K562 (cell line): Measurements from ENCODE around the gene ASB13. TPM values are rescaled to one million over a fixed set of nuclear protein-coding genes. Genes with fewer than 3 reads are reported as not detected.

Source experiments
- EGR1 ChIP-seq: fragments of 450-650 bp; conservative IDR thresholded peaks from 2 replicates; pipeline ENCODE4 v1.6.1; 2017; ENCODE audit warnings: mild to moderate bottlenecking
- FIP1L1 ChIP-seq: fragments of 200-400 bp; formaldehyde crosslinking; IDR thresholded peaks from 2 replicates; pipeline ENCODE4 v1.6.1; 2018; ENCODE audit warnings: mild to moderate bottlenecking, low read depth, low read length; ENCODE audit not compliant: poor library complexity, severe bottlenecking
- KDM2B ChIP-seq: fragments of 250-450 bp; sonication (Bioruptor Pico); IDR thresholded peaks from 2 replicates; pipeline ENCODE4 v1.8.0; 2021; ENCODE audit warnings: mild to moderate bottlenecking, moderate library complexity
- MXI1 ChIP-seq: IDR thresholded peaks from 2 replicates; pipeline ENCODE4 v1.6.1; 2011; ENCODE audit warnings: low read depth, mild to moderate bottlenecking, improper control_type of control experiment, low read length
- NR3C1 ChIP-seq: sonication (generic); formaldehyde crosslinking; IDR thresholded peaks from 2 replicates; pipeline ENCODE4 v1.8.1; 2022; ENCODE audit warnings: missing genetic modification reagents
- RFX1 ChIP-seq: fragments of 450-650 bp; IDR thresholded peaks from 2 replicates; pipeline ENCODE4 v1.6.1; 2016; ENCODE audit warnings: mild to moderate bottlenecking, moderate library complexity
- TBL1XR1 ChIP-seq, 2 experiments: IDR thresholded peaks; 2 replicates each; pipeline ENCODE4 v1.6.1; 2012; ENCODE audit warnings: improper control_type of control experiment in 2 of 2, low read length in 2 of 2, mild to moderate bottlenecking in 1 of 2
- TEAD2 ChIP-seq: fragments of 450-650 bp; IDR thresholded peaks from 2 replicates; pipeline ENCODE4 v1.6.1; 2016; ENCODE audit warnings: missing genetic modification characterization, control low read depth, missing compliant biosample characterization
- TFAP4 ChIP-seq: sonication (generic); formaldehyde crosslinking; IDR thresholded peaks from 2 replicates; pipeline ENCODE4 v1.8.0; 2022; ENCODE audit warnings: missing genetic modification reagents, mild to moderate bottlenecking, moderate library complexity, borderline replicate concordance
- TSHZ1 ChIP-seq: fragments of 250-450 bp; sonication (Bioruptor Pico); IDR thresholded peaks from 2 replicates; pipeline ENCODE4 v1.4.0; 2020; ENCODE audit warnings: mild to moderate bottlenecking, moderate library complexity
- polyA plus RNA-seq, 8 experiments: library from polyadenylated mRNA; depleted of rRNA in 4 of 8; stranded (reverse) in 5 of 8; unstranded in 3 of 8; fragments of >200 nt; fragmentation: Nextera tagmentation in 2 of 8; fragmentation: Illumina TruSeq in 1 of 8; extraction: Ambion mirVana in 2 of 8; extraction: Trizol in 1 of 8; gene quantifications; 2 replicates each; pipeline versions ENCODE4 v1.2.1 to v1.2.3, GENCODE V29; 2011 to 2014; ENCODE audit warnings: inconsistent platforms in 1 of 8, missing spikeins in 1 of 8
- total RNA-seq, 7 experiments: library from RNA; depleted of rRNA in 6 of 7; stranded (reverse); fragments of >200 nt in 6 of 7; fragmentation: Illumina TruSeq in 2 of 7; extraction: Trizol in 2 of 7; gene quantifications; 2 replicates each; pipeline versions ENCODE4 v1.2.1 to v1.2.3, GENCODE V29; 2011 to 2021; ENCODE audit warnings: low replicate concordance in 1 of 7
- TF ChIP-seq, protein P1 (sequence below): fragments of 450-650 bp; IDR thresholded peaks from 2 replicates; pipeline ENCODE4 v1.6.1; 2016; ENCODE audit warnings: mild to moderate bottlenecking, moderate library complexity

Gene ASB13
- total and polyA plus RNA-seq, 9 of the 15 experiments (the other 6 are each of a cell fraction or from before 2014, with no cell fraction given), result 5.2 to 28.8 (median 16.9) TPM

GRCh38 chr10:5645944-5646617 lies 20.3 kb downstream of the ASB13 start (continued):
- TF ChIP-seq, protein P1, sequence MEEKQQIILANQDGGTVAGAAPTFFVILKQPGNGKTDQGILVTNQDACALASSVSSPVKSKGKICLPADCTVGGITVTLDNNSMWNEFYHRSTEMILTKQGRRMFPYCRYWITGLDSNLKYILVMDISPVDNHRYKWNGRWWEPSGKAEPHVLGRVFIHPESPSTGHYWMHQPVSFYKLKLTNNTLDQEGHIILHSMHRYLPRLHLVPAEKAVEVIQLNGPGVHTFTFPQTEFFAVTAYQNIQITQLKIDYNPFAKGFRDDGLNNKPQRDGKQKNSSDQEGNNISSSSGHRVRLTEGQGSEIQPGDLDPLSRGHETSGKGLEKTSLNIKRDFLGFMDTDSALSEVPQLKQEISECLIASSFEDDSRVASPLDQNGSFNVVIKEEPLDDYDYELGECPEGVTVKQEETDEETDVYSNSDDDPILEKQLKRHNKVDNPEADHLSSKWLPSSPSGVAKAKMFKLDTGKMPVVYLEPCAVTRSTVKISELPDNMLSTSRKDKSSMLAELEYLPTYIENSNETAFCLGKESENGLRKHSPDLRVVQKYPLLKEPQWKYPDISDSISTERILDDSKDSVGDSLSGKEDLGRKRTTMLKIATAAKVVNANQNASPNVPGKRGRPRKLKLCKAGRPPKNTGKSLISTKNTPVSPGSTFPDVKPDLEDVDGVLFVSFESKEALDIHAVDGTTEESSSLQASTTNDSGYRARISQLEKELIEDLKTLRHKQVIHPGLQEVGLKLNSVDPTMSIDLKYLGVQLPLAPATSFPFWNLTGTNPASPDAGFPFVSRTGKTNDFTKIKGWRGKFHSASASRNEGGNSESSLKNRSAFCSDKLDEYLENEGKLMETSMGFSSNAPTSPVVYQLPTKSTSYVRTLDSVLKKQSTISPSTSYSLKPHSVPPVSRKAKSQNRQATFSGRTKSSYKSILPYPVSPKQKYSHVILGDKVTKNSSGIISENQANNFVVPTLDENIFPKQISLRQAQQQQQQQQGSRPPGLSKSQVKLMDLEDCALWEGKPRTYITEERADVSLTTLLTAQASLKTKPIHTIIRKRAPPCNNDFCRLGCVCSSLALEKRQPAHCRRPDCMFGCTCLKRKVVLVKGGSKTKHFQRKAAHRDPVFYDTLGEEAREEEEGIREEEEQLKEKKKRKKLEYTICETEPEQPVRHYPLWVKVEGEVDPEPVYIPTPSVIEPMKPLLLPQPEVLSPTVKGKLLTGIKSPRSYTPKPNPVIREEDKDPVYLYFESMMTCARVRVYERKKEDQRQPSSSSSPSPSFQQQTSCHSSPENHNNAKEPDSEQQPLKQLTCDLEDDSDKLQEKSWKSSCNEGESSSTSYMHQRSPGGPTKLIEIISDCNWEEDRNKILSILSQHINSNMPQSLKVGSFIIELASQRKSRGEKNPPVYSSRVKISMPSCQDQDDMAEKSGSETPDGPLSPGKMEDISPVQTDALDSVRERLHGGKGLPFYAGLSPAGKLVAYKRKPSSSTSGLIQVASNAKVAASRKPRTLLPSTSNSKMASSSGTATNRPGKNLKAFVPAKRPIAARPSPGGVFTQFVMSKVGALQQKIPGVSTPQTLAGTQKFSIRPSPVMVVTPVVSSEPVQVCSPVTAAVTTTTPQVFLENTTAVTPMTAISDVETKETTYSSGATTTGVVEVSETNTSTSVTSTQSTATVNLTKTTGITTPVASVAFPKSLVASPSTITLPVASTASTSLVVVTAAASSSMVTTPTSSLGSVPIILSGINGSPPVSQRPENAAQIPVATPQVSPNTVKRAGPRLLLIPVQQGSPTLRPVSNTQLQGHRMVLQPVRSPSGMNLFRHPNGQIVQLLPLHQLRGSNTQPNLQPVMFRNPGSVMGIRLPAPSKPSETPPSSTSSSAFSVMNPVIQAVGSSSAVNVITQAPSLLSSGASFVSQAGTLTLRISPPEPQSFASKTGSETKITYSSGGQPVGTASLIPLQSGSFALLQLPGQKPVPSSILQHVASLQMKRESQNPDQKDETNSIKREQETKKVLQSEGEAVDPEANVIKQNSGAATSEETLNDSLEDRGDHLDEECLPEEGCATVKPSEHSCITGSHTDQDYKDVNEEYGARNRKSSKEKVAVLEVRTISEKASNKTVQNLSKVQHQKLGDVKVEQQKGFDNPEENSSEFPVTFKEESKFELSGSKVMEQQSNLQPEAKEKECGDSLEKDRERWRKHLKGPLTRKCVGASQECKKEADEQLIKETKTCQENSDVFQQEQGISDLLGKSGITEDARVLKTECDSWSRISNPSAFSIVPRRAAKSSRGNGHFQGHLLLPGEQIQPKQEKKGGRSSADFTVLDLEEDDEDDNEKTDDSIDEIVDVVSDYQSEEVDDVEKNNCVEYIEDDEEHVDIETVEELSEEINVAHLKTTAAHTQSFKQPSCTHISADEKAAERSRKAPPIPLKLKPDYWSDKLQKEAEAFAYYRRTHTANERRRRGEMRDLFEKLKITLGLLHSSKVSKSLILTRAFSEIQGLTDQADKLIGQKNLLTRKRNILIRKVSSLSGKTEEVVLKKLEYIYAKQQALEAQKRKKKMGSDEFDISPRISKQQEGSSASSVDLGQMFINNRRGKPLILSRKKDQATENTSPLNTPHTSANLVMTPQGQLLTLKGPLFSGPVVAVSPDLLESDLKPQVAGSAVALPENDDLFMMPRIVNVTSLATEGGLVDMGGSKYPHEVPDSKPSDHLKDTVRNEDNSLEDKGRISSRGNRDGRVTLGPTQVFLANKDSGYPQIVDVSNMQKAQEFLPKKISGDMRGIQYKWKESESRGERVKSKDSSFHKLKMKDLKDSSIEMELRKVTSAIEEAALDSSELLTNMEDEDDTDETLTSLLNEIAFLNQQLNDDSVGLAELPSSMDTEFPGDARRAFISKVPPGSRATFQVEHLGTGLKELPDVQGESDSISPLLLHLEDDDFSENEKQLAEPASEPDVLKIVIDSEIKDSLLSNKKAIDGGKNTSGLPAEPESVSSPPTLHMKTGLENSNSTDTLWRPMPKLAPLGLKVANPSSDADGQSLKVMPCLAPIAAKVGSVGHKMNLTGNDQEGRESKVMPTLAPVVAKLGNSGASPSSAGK, result no peak
- TF ChIP-seq FIP1L1 (no peak), RFX1 (no peak), TEAD2 (tag) (no peak), TFAP4 (no peak), TSHZ1 (CRISPR knock-in tag) (no peak), EGR1 (no peak), MXI1 (no peak), TBL1XR1 (IDR thresholded peaks at IDR 0.05; ENCODE audit: low read length in 2 of 2) (no peak), NR3C1 (CRISPR knock-in tag) (no peak), KDM2B (CRISPR knock-in tag) (no peak)
